Measurements from ENCODE around the gene GPC6.

GPC6 gene

DNA sequence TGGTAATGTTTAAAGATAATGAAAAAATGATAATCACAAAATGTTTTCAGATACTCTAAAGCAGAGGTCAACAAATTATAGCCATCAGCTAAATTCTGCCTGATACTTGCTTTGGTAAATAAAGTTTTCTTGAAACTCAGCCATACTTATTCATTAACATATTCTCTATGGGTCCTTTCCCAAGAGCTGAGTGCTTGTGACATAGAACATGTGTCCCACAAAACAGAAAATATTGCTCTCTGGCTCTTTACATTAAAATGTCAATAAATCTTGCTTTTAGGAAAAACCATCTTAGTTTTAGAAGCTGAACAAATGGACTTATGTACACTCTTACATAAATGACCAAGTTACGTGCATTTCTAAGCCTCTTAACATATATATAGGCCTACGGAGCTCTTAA, 945.8 kb downstream of the GPC6 start (continued):
- TF ChIP-seq ZNF792 (tag by site-specific recombination; IDR thresholded peaks at IDR 0.05) (no peak), ZNF146 (tag by site-specific recombination; IDR thresholded peaks at IDR 0.05) (no peak), ZNF132 (tag by site-specific recombination; IDR thresholded peaks at IDR 0.05; ENCODE audit: borderline replicate concordance) (no peak), ZSCAN16 (tag by site-specific recombination; IDR thresholded peaks at IDR 0.05) (no peak)
- TF ChIP-seq, protein P1, sequence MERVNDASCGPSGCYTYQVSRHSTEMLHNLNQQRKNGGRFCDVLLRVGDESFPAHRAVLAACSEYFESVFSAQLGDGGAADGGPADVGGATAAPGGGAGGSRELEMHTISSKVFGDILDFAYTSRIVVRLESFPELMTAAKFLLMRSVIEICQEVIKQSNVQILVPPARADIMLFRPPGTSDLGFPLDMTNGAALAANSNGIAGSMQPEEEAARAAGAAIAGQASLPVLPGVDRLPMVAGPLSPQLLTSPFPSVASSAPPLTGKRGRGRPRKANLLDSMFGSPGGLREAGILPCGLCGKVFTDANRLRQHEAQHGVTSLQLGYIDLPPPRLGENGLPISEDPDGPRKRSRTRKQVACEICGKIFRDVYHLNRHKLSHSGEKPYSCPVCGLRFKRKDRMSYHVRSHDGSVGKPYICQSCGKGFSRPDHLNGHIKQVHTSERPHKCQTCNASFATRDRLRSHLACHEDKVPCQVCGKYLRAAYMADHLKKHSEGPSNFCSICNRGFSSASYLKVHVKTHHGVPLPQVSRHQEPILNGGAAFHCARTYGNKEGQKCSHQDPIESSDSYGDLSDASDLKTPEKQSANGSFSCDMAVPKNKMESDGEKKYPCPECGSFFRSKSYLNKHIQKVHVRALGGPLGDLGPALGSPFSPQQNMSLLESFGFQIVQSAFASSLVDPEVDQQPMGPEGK (tag by site-specific recombination; IDR thresholded peaks at IDR 0.05) = no peak
- TF ChIP-seq, protein P2, sequence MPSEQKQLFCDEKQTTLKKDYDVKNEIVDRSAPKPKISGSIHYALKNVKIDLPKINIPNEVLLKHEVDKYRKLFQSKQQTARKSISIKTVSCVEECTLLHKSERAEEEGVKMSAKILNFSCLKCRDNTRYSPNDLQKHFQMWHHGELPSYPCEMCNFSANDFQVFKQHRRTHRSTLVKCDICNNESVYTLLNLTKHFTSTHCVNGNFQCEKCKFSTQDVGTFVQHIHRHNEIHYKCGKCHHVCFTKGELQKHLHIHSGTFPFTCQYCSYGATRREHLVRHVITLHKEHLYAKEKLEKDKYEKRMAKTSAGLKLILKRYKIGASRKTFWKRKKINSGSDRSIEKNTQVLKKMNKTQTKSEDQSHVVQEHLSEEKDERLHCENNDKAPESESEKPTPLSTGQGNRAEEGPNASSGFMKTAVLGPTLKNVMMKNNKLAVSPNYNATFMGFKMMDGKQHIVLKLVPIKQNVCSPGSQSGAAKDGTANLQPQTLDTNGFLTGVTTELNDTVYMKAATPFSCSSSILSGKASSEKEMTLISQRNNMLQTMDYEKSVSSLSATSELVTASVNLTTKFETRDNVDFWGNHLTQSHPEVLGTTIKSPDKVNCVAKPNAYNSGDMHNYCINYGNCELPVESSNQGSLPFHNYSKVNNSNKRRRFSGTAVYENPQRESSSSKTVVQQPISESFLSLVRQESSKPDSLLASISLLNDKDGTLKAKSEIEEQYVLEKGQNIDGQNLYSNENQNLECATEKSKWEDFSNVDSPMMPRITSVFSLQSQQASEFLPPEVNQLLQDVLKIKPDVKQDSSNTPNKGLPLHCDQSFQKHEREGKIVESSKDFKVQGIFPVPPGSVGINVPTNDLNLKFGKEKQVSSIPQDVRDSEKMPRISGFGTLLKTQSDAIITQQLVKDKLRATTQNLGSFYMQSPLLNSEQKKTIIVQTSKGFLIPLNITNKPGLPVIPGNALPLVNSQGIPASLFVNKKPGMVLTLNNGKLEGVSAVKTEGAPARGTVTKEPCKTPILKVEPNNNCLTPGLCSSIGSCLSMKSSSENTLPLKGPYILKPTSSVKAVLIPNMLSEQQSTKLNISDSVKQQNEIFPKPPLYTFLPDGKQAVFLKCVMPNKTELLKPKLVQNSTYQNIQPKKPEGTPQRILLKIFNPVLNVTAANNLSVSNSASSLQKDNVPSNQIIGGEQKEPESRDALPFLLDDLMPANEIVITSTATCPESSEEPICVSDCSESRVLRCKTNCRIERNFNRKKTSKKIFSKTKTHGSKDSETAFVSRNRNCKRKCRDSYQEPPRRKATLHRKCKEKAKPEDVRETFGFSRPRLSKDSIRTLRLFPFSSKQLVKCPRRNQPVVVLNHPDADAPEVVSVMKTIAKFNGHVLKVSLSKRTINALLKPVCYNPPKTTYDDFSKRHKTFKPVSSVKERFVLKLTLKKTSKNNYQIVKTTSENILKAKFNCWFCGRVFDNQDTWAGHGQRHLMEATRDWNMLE (tag by site-specific recombination; conservative IDR thresholded peaks at IDR 0.05; ENCODE audit: low read depth) = no peak

GRCh38 chr13:94173312-94173854, 946.8 kb downstream of the GPC6 start:
- Histone ChIP-seq H3K4me1 (ENCODE audit: control insufficient read depth, insufficient read depth, low read length) (no peaks in the 10 kb centered on the region), H3K9me3 (ENCODE audit: control insufficient read depth, insufficient read depth, low read depth, low read length) (no peaks in the 10 kb centered on the region), H3K4me3 (ENCODE audit: low read depth, low read length) (no peak overlapping the region), H3K27ac (ENCODE audit: extremely low read depth, low read depth, low read length) (no peak overlapping the region), H3K36me3 (ENCODE audit: control insufficient read depth in 2 of 2, insufficient read depth in 1 of 2, low read length in 2 of 2) (no peaks in the 10 kb centered on the region)
- TF ChIP-seq ZNF677 (tag by site-specific recombination; IDR thresholded peaks at IDR 0.05) (no peak), ZNF621 (tag by site-specific recombination; IDR thresholded peaks at IDR 0.05) (no peak), ZNF785 (tag by site-specific recombination; IDR thresholded peaks at IDR 0.05) (no peak), OSR2 (tag by site-specific recombination; IDR thresholded peaks at IDR 0.05) (no peak), ZNF473 (tag by site-specific recombination; IDR thresholded peaks at IDR 0.05) (no peak), PRDM2 (tag by site-specific recombination; IDR thresholded peaks at IDR 0.05; ENCODE audit: borderline replicate concordance) (no peak), ZNF391 (tag by site-specific recombination; IDR thresholded peaks at IDR 0.05; ENCODE audit: borderline replicate concordance, low read depth) (no peak), KLF7 (tag by site-specific recombination; IDR thresholded peaks at IDR 0.05; ENCODE audit: borderline replicate concordance) (no peak)
- TF ChIP-seq, protein P3, sequence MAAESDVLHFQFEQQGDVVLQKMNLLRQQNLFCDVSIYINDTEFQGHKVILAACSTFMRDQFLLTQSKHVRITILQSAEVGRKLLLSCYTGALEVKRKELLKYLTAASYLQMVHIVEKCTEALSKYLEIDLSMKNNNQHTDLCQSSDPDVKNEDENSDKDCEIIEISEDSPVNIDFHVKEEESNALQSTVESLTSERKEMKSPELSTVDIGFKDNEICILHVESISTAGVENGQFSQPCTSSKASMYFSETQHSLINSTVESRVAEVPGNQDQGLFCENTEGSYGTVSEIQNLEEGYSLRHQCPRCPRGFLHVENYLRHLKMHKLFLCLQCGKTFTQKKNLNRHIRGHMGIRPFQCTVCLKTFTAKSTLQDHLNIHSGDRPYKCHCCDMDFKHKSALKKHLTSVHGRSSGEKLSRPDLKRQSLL (tag by site-specific recombination; IDR thresholded peaks at IDR 0.05) = no peak
- POLR2A ChIA-PET = no interaction called here
- CTCF ChIA-PET = interaction anchor here (0.6 to 1.8 kb wide), 2 partner anchors 19 to 31 kb away, joined by 4 to 6 read pairs; no protein-coding TSS in a partner anchor
